ENCODE results near the gene IZUMO1R. TPM values are rescaled to one million over a fixed set of nuclear protein-coding genes. Genes with fewer than 3 reads are reported as not detected.

The IZUMO1R gene
- total RNA-seq, 1 experiment from 2014 or later: not detected

- no peak for DNase-seq (ENCODE audit: low spot score)
- TF ChIP-seq ATF1 (CRISPR knock-in tag; IDR thresholded peaks at IDR 0.05) (no peak), TEAD1 (CRISPR knock-in tag; IDR thresholded peaks at IDR 0.05) (no peak), ZNF425 (CRISPR knock-in tag; conservative IDR thresholded peaks at IDR 0.05) (no peak), CREM (CRISPR knock-in tag; IDR thresholded peaks at IDR 0.05) (no peak), SMAD4 (CRISPR knock-in tag; IDR thresholded peaks at IDR 0.05) (no peak), ERG (CRISPR knock-in tag; IDR thresholded peaks at IDR 0.05) (no peak), HMGXB4 (CRISPR knock-in tag; IDR thresholded peaks at IDR 0.05) (no peak), ETV6 (CRISPR knock-in tag; IDR thresholded peaks at IDR 0.05) (no peak), CBFB (CRISPR knock-in tag; IDR thresholded peaks at IDR 0.05; ENCODE audit: low read depth) (no peak), AFF4 (CRISPR knock-in tag; IDR thresholded peaks at IDR 0.05; ENCODE audit: borderline replicate concordance) (no peak), FOXP1 (CRISPR knock-in tag; IDR thresholded peaks at IDR 0.05; ENCODE audit: borderline replicate concordance) (no peak), GTF2I (CRISPR knock-in tag; conservative IDR thresholded peaks at IDR 0.05) (no peak), NR1H2 (CRISPR knock-in tag; IDR thresholded peaks at IDR 0.05) (no peak), USF2 (CRISPR knock-in tag; IDR thresholded peaks at IDR 0.05) (no peak), TCF7 (CRISPR knock-in tag; IDR thresholded peaks at IDR 0.05; ENCODE audit: low read depth) (no peak)
- H3K9me3 Mint-ChIP-seq: peaks cover 15% of the 10 kb centered on the region
- no peaks in the 10 kb centered on the region for H3K4me1 Mint-ChIP-seq
- CTCF ChIA-PET: no interaction called here
- no peak overlapping the region for H3K27ac Mint-ChIP-seq
- no peaks in the 10 kb centered on the region; the same call in 1 of the 2 replicates for H3K27me3 Mint-ChIP-seq (ENCODE audit: low read depth)
- H3K36me3 Mint-ChIP-seq: 0 out of 2 replicates have a peak, but pooled peaks cover 4% of the 10 kb centered on the region
- H3K4me3 Mint-ChIP-seq: no peak overlapping the region
- POLR2A ChIA-PET: interaction anchor here (0.7 kb wide), 2 partner anchors 20 to 102 kb away, joined by 3 read pairs; no protein-coding TSS in a partner anchor
- no peak for ATAC-seq
These were observed 34.3 kb downstream of the IZUMO1R start for GRCh38 chr11:94338651-94339050.

- Mint-ChIP-seq H3K4me1 (no peaks in the 10 kb centered on the region), H3K36me3 (peaks cover 31% of the 10 kb centered on the region), H3K27me3 (ENCODE audit: low read depth) (peaks cover 4% of the 10 kb centered on the region), H3K27ac (no peak overlapping the region), H3K9me3 (peaks cover 46% of the 10 kb centered on the region), H3K4me3 (no peak overlapping the region)
- TF ChIP-seq HMGA2 (CRISPR knock-in tag; IDR thresholded peaks at IDR 0.05) (no peak), SOX15 (CRISPR knock-in tag; IDR thresholded peaks at IDR 0.05) (no peak), E2F5 (CRISPR knock-in tag; IDR thresholded peaks at IDR 0.05) (no peak), E2F1 (CRISPR knock-in tag; IDR thresholded peaks at IDR 0.05) (no peak), TEAD4 (CRISPR knock-in tag; IDR thresholded peaks at IDR 0.05) (no peak), PREB (CRISPR knock-in tag; IDR thresholded peaks at IDR 0.05; ENCODE audit: borderline replicate concordance) (no peak), RORB (CRISPR knock-in tag; IDR thresholded peaks at IDR 0.05) (no peak), TP53 (CRISPR knock-in tag; IDR thresholded peaks at IDR 0.05) (no peak)
- no peak for DNase-seq (ENCODE audit: low spot score)
- ATAC-seq: no peak
- ChIA-PET POLR2A (no interaction called here), CTCF (no interaction called here)
These were observed 37.9 kb downstream of the IZUMO1R start for GRCh38 chr11:94342250-94342649.
